ENCODE measurements around the gene SLC39A8.

DNA sequence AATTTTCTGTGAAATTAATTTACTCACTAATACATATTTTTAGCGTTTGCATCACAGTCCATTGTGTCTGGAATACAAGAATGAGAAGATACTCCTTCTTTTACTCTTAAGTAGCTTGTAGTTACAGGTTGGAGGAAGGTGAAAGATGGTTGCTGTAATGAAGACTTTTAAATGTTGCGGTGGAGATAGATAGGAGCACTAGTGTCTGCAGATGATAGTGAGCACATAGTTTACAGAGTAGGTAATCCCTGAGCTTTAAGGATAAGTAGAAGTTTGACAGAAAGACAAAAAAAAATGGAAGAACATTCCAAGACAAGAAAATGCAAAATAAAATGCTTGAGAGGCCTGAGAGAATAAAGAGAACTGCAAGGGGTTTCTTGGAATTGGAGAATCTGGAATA is 5.4 kb upstream of the SLC39A8 start:
- no peak for TF ChIP-seq POLR2AphosphoS5 (IDR thresholded peaks at IDR 0.05; ENCODE audit: low read depth, low read length)
- TF ChIP-seq POLR2A (IDR thresholded peaks at IDR 0.05; ENCODE audit: low read depth, low read length), result no peak
